ENCODE measurements around the gene NOP9.
"Not testable (repeated sequence)": the region's sequence is repeated elsewhere in the genome, so short reads cannot be mapped to it uniquely, and the experiment has no call there.

NOP9 gene

DNA sequence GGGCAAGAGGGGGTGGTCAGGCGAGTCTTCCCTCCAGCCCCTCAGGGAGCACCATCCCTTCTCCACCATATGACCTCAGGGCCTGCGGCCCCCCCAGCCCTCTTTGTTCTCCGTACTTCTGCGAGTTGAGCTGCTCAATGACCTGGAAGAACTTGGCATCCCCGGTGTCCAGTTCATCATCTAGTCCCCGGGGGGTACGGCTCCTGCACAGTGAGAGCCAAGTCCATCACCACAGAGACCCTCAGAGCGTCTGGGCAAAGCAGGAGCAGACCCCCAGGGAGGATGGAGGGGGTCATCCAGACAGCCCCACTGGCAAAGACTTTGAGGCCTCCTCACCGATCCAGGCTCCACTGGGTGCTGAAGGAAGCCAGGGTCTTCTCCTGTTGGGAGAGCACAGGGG, 26.3 kb downstream of the NOP9 start:
- no peak for DNase-seq (ENCODE audit: low read depth)

DNA sequence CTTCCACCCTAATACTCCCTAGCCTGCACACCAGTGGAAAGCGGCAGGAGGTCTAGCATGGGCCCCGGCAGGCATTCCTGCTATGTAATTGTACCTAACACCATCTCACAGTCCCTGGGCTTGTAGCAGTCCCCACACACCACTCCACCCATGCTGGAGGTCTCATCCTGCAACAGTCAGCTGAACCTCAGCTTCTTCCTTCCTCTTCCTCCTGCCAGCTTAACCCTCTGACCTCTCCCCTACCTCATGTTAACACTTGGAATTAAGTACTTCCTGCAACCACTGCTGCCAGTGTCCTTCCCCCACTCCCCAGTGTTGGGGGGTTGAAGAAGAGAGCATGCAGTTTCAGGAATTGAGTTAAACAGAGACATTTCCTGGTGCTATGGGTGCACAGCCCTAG, 27.7 kb downstream of the NOP9 start:
- DNase-seq (ENCODE audit: low read depth), result no peak

DNA sequence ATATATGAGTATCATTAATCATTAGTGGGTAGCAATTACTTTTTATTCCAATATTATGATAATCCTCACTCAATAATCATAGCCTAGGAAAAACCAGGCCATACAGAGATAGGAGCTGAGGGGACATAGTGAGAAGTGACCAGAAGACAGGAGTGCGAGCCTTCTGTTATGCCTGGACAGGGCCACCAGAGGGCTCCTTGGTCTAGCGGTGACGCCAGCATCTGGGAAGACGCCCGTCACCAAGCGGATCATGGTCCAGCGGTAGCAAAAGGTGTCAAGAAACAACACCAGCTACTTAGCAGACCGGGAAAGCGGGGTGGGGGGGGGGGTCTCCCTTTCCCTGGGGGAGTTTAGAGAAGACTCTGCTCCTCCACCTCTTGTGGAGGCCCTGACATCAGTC, 28.3 kb downstream of the NOP9 start:
- not testable (repeated sequence) for DNase-seq (ENCODE audit: low read depth)

DNA sequence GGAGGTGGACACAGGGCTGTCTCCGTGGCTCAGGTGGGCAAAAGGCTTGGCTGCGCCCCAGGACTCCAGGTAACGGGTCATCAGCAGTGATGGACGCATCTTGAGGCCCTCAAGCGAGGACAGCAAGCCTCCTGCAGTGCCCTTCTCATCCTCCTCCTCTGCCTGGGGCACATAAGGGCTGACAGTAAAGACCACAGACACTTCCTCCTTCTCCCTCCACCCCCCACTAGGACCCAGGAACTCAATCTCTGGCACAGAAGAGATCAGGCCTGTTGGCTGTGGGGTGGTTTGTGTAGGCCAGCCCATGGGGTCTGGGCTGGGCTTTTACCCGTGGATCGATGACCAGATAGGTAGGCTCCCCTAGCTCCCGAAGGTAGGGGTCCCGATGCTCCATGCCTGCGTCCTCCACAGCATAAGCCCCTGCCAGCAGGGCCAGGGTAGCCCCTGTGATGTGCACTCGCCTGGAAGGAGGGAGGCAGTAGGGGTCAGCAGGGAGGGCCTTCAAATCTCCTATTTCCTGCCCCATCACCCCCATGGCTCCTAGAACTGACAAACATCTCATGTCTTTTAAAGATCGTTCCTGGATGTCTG, 29.5 kb downstream of the NOP9 start:
- DNase-seq (ENCODE audit: low read depth), result no peak

DNA sequence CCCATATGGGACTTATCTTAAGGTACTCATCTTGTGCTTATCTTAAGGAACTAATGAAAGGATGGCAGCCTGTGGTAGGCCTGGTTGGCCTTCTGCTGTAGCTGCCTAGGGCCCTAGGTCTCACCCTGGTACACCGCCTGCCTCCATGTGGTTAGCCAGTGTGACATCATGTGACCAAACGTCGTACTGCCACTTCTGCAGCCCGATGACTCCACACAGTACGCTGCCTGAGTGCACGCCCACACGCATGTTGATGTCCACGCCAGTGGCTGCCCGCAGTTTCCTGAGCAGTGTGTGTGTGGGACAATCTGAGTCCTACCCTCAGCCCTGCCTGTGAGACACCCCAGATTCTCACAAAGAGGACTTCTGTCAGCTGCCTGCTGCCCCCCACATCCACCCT, 30.1 kb downstream of the NOP9 start:
- DNase-seq (ENCODE audit: low read depth), result peak; percentile 40

- no peak for DNase-seq (ENCODE audit: low read depth)
Observed at GRCh38 chr14:24330973-24331674, 31.5 kb downstream of the NOP9 start.

- DNase-seq (ENCODE audit: low read depth), result no peak
Observed at GRCh38 chr14:24331731-24332267, 32.1 kb downstream of the NOP9 start.

GRCh38 chr14:24332268-24332993, 32.8 kb downstream of the NOP9 start:
- peak; percentile 72 for DNase-seq (ENCODE audit: low read depth)

DNA sequence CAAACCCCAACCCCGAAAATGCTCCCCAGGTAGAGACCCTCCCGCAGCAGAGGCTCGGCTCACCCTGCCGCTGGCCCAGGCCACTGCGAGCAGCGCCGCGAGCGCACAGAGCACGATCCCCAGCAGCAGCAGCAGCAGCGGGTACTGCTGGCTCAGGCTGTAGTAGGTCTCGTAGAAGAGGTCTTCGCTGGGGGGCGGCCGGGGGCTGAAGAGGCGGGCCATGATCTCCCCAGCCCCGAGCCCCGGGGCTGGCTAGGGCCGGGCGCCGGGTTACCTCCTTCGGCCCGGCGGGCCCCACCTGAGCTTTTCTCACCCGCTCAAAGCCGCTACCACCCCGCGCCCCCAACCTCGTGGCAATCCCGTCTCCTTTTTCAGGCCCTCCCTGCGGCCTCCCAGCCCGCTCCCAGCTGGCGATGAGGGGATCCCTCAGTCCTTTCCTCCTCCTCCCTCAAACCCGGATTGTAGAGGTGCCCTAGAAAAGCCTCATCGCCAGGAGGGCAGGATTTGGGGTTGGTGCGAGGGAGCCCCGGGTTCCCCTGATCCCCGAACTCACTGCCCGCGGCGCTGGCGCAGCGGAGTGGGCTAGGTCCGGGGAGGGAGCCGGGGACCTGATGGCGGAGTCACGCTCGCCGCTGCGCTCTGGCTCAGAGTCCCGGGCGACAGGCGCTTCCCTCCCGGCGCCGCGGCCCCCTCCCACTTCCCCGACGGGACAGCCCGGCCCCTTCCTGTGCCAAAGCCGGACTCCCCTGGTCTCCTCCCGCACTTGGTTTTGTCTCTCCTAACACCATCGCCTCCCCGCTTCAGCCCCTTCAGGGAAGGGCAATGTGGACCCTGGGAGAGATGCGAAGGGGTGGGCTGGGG, 35.0 kb downstream of the NOP9 start, which contains the start of gene ADCY4:
TSS of gene ADCY4 (minus strand) at position 641 of the 861 bp plus-strand sequence. CDS start at position 222, 419 bp downstream.
- DNase-seq (ENCODE audit: low read depth), result no peak

GRCh38 chr14:24335461-24336171, 36.0 kb downstream of the NOP9 start:
- no peak for DNase-seq (ENCODE audit: low read depth)

DNA sequence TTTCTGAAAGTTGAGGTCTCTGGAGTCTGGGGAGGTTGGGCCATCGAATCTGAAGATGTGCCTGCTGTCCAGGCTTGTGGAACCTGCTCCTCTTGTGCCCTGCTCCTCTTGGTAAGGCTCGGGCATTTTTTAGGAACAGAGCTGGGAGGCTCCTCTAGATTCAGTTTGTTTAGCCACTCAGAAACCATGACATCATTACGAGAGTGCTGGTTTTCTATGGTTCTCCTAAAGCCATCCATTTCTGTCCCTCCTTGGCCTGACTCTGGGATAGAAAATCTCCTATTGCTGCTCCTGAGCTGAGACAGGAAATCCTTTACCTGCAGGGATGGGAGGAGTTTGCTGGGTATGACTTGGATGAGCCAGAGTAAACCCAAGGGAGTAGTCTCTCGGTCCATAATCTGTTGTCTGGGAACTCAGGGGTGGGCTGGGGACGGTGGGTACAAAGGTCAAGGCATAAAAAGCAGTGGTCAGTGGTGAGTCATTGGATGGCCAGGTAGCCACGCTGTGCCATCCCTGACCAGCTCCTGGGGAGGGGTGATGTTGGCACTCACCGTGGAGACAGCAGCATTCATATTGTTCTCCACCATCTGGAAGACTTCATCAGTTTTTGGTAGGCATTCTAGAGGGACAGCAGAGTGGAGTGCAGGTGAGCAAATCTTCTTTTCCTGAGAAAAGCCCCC, 37.6 kb downstream of the NOP9 start:
- DNase-seq (ENCODE audit: low read depth), result no peak

- DNase-seq (ENCODE audit: low read depth), result no peak
Observed at GRCh38 chr14:24337824-24338175, 38.1 kb downstream of the NOP9 start.

- DNase-seq (ENCODE audit: low read depth), result no peak
Observed at GRCh38 chr14:24338843-24339242, 39.2 kb downstream of the NOP9 start.

- DNase-seq (ENCODE audit: low read depth), result peak; percentile 50
Observed at GRCh38 chr14:24339284-24340151, 39.9 kb downstream of the NOP9 start, which contains the start of gene RIPK3. Gene RIPK3 (minus strand): TSS chr14:24339991. CDS start chr14:24339826, 165 bp downstream.

GRCh38 chr14:24340606-24341005, 41.0 kb downstream of the NOP9 start:
- no peak for DNase-seq (ENCODE audit: low read depth)

DNA sequence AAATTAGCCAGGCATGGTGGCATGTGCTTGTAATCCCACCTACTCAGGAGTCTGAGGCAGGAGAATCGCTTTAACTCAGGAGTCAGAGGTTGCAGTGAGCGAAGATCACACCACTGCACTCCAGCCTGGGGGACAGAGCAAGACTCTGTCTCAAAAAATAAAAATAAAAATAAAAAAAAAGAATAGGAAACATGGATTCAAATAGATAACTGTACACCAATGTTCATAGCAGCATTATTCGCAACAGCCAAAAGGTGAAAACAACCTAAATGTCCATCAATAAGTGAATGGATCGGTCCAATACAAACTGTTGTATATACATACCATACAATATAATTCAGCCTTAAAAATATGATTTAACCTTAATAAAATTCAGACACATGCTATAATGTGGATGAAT, 43.2 kb downstream of the NOP9 start:
- DNase-seq (ENCODE audit: low read depth), result no peak

DNA sequence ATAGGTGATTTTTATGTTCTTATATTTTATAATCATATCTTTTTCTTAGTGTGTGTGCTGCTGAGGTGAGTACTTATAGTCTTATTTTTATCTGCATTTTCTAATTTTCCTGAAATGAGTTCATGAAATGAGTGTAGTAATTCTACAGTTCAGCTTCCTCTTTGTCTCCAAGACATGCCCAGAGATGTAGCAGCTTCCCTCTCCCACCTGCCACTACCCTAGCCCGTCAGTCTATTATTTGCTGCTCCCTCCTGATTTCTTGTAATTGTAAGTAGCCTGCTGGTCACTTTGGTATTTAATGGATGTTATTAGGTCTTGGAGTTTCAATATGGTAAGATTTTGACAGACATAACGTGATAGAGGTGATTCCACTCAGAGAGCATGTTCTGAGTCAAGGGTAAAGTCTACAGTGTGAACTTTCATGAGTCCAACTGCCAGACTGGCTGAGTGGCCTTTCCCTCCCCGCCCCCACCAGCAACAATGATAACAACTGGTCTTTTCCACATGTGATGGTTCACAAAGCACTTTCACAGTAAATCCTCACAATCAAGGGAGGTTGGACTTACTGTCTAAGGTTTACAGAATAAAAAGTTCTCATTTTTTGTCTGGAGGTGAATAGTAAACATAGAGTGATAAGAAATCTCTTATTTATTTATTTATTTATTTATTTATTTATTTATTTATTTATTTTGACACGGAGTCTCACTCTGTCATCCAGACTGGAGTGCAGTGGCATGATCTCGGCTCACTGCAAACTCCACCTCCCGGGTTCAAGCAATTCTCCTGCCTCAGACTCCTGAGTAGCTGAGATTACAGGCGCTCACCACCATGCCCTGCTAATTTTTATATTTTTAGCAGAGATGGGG, 44.4 kb downstream of the NOP9 start:
- DNase-seq (ENCODE audit: low read depth), result no peak

- DNase-seq (ENCODE audit: low read depth), result no peak
Observed at GRCh38 chr14:24347134-24347533, 47.5 kb downstream of the NOP9 start.

DNA sequence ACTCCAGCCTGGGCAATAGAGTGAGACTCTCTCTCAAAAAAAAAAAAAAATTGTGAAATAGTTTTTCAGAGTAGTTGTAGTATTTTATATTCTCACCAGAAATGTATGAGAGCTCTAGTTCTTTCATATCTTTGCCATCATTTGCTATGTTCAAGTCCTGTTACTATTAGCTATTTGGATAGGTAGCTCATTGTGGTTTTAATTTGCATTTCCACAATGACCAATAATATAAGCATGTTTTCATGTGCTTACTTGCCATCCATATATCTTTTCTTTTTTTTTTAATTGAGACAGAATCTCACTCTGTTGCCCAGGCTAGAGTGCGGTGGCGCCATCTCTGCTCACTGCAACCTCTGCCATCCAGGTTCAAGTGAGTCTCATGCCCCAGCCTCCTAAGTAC, 48.5 kb downstream of the NOP9 start:
- DNase-seq (ENCODE audit: low read depth), result no peak

Data from activated T-helper 9 cell treated with anti-CD3 and anti-CD28 coated beads, Interleukin-2, amount 50 U/mL, for 16 hours (primary cell).